Liver (tissue), 2 donors: ENCODE measurements around the gene THY1.

Source experiments
- CTCF ChIP-seq: fragments of 150-350 bp; IDR thresholded peaks from 2 replicates; pipeline ENCODE4 v1.5.1; 2017; ENCODE audit warnings: improper control_type of control experiment, low read depth, low read length; ENCODE audit not compliant: missing input control
- FOXA1 ChIP-seq: IDR thresholded peaks from 2 replicates; pipeline ENCODE4 v1.6.1; 2016; ENCODE audit warnings: antibody characterized with exemption
- MAX ChIP-seq: IDR thresholded peaks from 2 replicates; pipeline ENCODE4 v1.6.1; 2016; ENCODE audit warnings: antibody characterized with exemption
- donor health status: healthy.

- TF ChIP-seq MAX: no peak
- TF ChIP-seq CTCF: no peak
- TF ChIP-seq FOXA1: no peak
These were observed 3.7 kb downstream of the THY1 start for GRCh38 chr11:119419246-119419645.
